GM12891 (cell line): ENCODE results near the gene PEDS1.

ENCODE experiments used
- POLR2A ChIP-seq: IDR thresholded peaks from 2 replicates; pipeline ENCODE4 v1.6.1; 2011; ENCODE audit warnings: low read depth, low read length, control low read depth
- POLR2AphosphoS5 ChIP-seq: IDR thresholded peaks from 2 replicates; pipeline ENCODE4 v1.6.1; 2011; ENCODE audit warnings: low read depth, low read length, control low read depth
- TAF1 ChIP-seq: IDR thresholded peaks from 2 replicates; pipeline ENCODE4 v1.6.1; 2011; ENCODE audit warnings: low read depth, low read length, control low read depth

GRCh38 chr20:50191065-50191543, 37.6 kb upstream of the PEDS1 start:
- TF ChIP-seq POLR2A (no peak), TAF1 (no peak), POLR2AphosphoS5 (no peak)
